GM12878 (cell line): ENCODE results near the gene PTEN. TPM values are rescaled to one million over a fixed set of nuclear protein-coding genes. Genes with fewer than 3 reads are reported as not detected.
A peak's percentile ranks its signal among the peaks of the same experiment; 100 is the strongest.

Experiments
- BACH1 ChIP-seq: fragments of 450-650 bp; IDR thresholded peaks from 2 replicates; pipeline ENCODE4 v1.6.1; 2017; ENCODE audit warnings: mild to moderate bottlenecking, borderline replicate concordance
- BRCA1 ChIP-seq: IDR thresholded peaks from 2 replicates; pipeline ENCODE4 v1.6.1; 2011; ENCODE audit warnings: low read depth, low read length, improper control_type of control experiment
- CREM ChIP-seq: IDR thresholded peaks from 2 replicates; pipeline ENCODE4 v1.6.1; 2014; ENCODE audit warnings: antibody characterized with exemption, low read depth
- E2F4 ChIP-seq: IDR thresholded peaks from 2 replicates; pipeline ENCODE4 v1.6.1; 2012; ENCODE audit warnings: low read depth, low read length, improper control_type of control experiment
- E4F1 ChIP-seq: fragments of 450-650 bp; IDR thresholded peaks from 2 replicates; pipeline ENCODE4 v1.6.1; 2018; ENCODE audit warnings: borderline replicate concordance, mild to moderate bottlenecking; ENCODE audit not compliant: partially characterized antibody
- GABPA ChIP-seq: IDR thresholded peaks from 2 replicates; pipeline ENCODE4 v1.6.1; 2014; ENCODE audit warnings: antibody characterized with exemption, low read depth, mild to moderate bottlenecking, inconsistent platforms
- GATAD2B ChIP-seq: fragments of 450-650 bp; conservative IDR thresholded peaks from 2 replicates; pipeline ENCODE4 v1.6.1; 2017; ENCODE audit warnings: low read depth, mild to moderate bottlenecking, moderate library complexity
- IRF4 ChIP-seq: IDR thresholded peaks from 2 replicates; pipeline ENCODE4 v1.6.1; 2011; ENCODE audit warnings: low read depth, low read length
- JUNB ChIP-seq: IDR thresholded peaks from 2 replicates; pipeline ENCODE4 v1.6.1; 2016; ENCODE audit warnings: antibody characterized with exemption, mild to moderate bottlenecking
- MTA3 ChIP-seq: IDR thresholded peaks from 2 replicates; pipeline ENCODE4 v1.6.1; 2012; ENCODE audit warnings: low read length, inconsistent platforms, borderline replicate concordance
- NFYA ChIP-seq: IDR thresholded peaks from 2 replicates; pipeline ENCODE4 v1.6.1; 2011; ENCODE audit warnings: low read depth, mild to moderate bottlenecking, low read length, improper control_type of control experiment, borderline replicate concordance
- NR2C1 ChIP-seq: fragments of 450-650 bp; IDR thresholded peaks from 2 replicates; pipeline ENCODE4 v1.6.1; 2017; ENCODE audit warnings: antibody characterized with exemption, mild to moderate bottlenecking, moderate library complexity
- RAD51 ChIP-seq: fragments of 450-650 bp; IDR thresholded peaks from 2 replicates; pipeline ENCODE4 v1.6.1; 2016; ENCODE audit warnings: moderate library complexity, mild to moderate bottlenecking, inconsistent platforms
- RUNX3 ChIP-seq: IDR thresholded peaks from 2 replicates; pipeline ENCODE4 v1.6.1; 2012; ENCODE audit warnings: low read length, inconsistent platforms
- SREBF1 ChIP-seq: IDR thresholded peaks from 2 replicates; pipeline ENCODE4 v1.6.1; 2012; ENCODE audit warnings: mild to moderate bottlenecking, low read length
- SUPT20H ChIP-seq: IDR thresholded peaks from 2 replicates; pipeline ENCODE4 v1.6.1; 2011; ENCODE audit warnings: low read depth, mild to moderate bottlenecking, low read length, moderate library complexity, borderline replicate concordance; ENCODE audit not compliant: control insufficient read depth
- TAF1 ChIP-seq: IDR thresholded peaks from 2 replicates; pipeline ENCODE4 v1.6.1; 2011; ENCODE audit warnings: mild to moderate bottlenecking, low read depth, low read length, borderline replicate concordance
- ZNF217 ChIP-seq: fragments of 450-650 bp; IDR thresholded peaks from 2 replicates; pipeline ENCODE4 v1.6.1; 2017; ENCODE audit warnings: antibody characterized with exemption, mild to moderate bottlenecking
- polyA plus RNA-seq, 11 experiments: library from polyadenylated mRNA; depleted of rRNA in 4 of 11; unstranded in 6 of 11; stranded (reverse) in 5 of 11; fragments of >200 nt; fragmentation: Nextera tagmentation in 4 of 11; fragmentation: Illumina TruSeq in 1 of 11; extraction: Ambion mirVana in 4 of 11; extraction: Trizol in 1 of 11; gene quantifications; 1 replicate in 1 of 11; 2 replicates in 10 of 11; pipeline versions ENCODE4 v1.2.1 to v1.2.3, GENCODE V29; 2011 to 2016; ENCODE audit warnings: inconsistent platforms in 2 of 11, missing spikeins in 2 of 11, low read depth in 1 of 11
- total RNA-seq, 4 experiments: library from RNA; depleted of rRNA in 3 of 4; stranded (reverse); fragments of >200 nt in 3 of 4; fragmentation: Illumina TruSeq in 1 of 4; extraction: Trizol in 1 of 4; gene quantifications; 2 replicates each; pipeline versions ENCODE4 v1.2.1 to v1.2.3, GENCODE V29; 2013 to 2021
- TF ChIP-seq, protein P1 (sequence below): IDR thresholded peaks from 2 replicates; pipeline ENCODE4 v1.6.1; 2011; ENCODE audit warnings: low read depth, low read length, improper control_type of control experiment, borderline replicate concordance
- TF ChIP-seq, protein P2 (sequence below): fragments of 450-650 bp; IDR thresholded peaks from 2 replicates; pipeline ENCODE4 v1.6.1; 2016; ENCODE audit warnings: mild to moderate bottlenecking
- TF ChIP-seq, protein P3 (sequence below): IDR thresholded peaks from 2 replicates; pipeline ENCODE4 v1.6.1; 2012; ENCODE audit warnings: mild to moderate bottlenecking, low read depth, low read length

PTEN gene
- total and polyA plus RNA-seq, 10 of the 15 experiments (the other 5 are each of a cell fraction or from before 2014, with no cell fraction given), result 26.1 to 175 (median 58.1) TPM

GRCh38 chr10:87861953-87862678 lies 1.3 kb upstream of the PTEN start (continued):
- TF ChIP-seq SREBF1 (no peak), BACH1 (peak; percentile 53; the same call in 1 of the 2 replicates), NFYA (no peak), JUNB (no peak), GATAD2B (peak; percentile 92), NR2C1 (peak; percentile 74), ZNF217 (no peak), E2F4 (peak; percentile 28; the same call in 1 of the 2 replicates), IRF4 (peak; percentile 84), BRCA1 (no peak), RAD51 (peak; percentile 97), CREM (peak; percentile 84), TAF1 (peak; percentile 96), RUNX3 (peak; percentile 88), GABPA (peak; percentile 49; the same call in 1 of the 2 replicates), SUPT20H (no peak), E4F1 (no peak), MTA3 (no peak; the same call in 1 of the 2 replicates)
- TF ChIP-seq, protein P1, sequence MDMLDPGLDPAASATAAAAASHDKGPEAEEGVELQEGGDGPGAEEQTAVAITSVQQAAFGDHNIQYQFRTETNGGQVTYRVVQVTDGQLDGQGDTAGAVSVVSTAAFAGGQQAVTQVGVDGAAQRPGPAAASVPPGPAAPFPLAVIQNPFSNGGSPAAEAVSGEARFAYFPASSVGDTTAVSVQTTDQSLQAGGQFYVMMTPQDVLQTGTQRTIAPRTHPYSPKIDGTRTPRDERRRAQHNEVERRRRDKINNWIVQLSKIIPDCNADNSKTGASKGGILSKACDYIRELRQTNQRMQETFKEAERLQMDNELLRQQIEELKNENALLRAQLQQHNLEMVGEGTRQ, result peak; percentile 83
- TF ChIP-seq, protein P2, sequence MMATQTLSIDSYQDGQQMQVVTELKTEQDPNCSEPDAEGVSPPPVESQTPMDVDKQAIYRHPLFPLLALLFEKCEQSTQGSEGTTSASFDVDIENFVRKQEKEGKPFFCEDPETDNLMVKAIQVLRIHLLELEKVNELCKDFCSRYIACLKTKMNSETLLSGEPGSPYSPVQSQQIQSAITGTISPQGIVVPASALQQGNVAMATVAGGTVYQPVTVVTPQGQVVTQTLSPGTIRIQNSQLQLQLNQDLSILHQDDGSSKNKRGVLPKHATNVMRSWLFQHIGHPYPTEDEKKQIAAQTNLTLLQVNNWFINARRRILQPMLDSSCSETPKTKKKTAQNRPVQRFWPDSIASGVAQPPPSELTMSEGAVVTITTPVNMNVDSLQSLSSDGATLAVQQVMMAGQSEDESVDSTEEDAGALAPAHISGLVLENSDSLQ, result no peak; the same call in none of the 2 replicates
- TF ChIP-seq, protein P3, sequence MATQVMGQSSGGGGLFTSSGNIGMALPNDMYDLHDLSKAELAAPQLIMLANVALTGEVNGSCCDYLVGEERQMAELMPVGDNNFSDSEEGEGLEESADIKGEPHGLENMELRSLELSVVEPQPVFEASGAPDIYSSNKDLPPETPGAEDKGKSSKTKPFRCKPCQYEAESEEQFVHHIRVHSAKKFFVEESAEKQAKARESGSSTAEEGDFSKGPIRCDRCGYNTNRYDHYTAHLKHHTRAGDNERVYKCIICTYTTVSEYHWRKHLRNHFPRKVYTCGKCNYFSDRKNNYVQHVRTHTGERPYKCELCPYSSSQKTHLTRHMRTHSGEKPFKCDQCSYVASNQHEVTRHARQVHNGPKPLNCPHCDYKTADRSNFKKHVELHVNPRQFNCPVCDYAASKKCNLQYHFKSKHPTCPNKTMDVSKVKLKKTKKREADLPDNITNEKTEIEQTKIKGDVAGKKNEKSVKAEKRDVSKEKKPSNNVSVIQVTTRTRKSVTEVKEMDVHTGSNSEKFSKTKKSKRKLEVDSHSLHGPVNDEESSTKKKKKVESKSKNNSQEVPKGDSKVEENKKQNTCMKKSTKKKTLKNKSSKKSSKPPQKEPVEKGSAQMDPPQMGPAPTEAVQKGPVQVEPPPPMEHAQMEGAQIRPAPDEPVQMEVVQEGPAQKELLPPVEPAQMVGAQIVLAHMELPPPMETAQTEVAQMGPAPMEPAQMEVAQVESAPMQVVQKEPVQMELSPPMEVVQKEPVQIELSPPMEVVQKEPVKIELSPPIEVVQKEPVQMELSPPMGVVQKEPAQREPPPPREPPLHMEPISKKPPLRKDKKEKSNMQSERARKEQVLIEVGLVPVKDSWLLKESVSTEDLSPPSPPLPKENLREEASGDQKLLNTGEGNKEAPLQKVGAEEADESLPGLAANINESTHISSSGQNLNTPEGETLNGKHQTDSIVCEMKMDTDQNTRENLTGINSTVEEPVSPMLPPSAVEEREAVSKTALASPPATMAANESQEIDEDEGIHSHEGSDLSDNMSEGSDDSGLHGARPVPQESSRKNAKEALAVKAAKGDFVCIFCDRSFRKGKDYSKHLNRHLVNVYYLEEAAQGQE, result no peak
